Tibial nerve (tissue), 4 donors: Measurements from ENCODE around the gene CAMSAP3. TPM values are rescaled to one million over a fixed set of nuclear protein-coding genes. Genes with fewer than 3 reads are reported as not detected.

ENCODE experiments used
- DNase-seq, 2 donors: peaks; one replicate each; pipeline ENCODE4 v3.0.0-alpha.2; 2019; ENCODE audit warnings: low spot score in 2 of 2
- H3K27ac ChIP-seq, 4 donors: fragments of 200-600 bp; sonication (generic) in 3 of 4; one replicate each; pipeline ENCODE4 v1.5.1; 2017 to 2019; ENCODE audit warnings: mild to moderate bottlenecking in 1 of 4
- H3K27me3 ChIP-seq, 2 donors: fragments of 200-600 bp; sonication (generic) in 1 of 2; one replicate each; pipeline versions ENCODE4 v1.5.1 to v1.6.0; 2017 to 2019
- H3K36me3 ChIP-seq, 3 donors: fragments of 200-600 bp; sonication (generic); one replicate each; pipeline ENCODE4 v1.5.1; 2018 to 2019
- H3K4me1 ChIP-seq, 4 donors: fragments of 200-600 bp; sonication (generic) in 3 of 4; one replicate each; pipeline ENCODE4 v1.5.1; 2017 to 2019
- H3K4me3 ChIP-seq, 4 donors: fragments of 200-600 bp; sonication (generic) in 3 of 4; one replicate each; pipeline ENCODE4 v1.5.1; 2017 to 2019; ENCODE audit warnings: mild to moderate bottlenecking in 1 of 4, moderate library complexity in 1 of 4
- H3K9me3 ChIP-seq, 4 donors: fragments of 200-600 bp; sonication (generic) in 3 of 4; one replicate each; pipeline ENCODE4 v1.5.1; 2017 to 2019
- EP300 ChIP-seq, 2 donors: sonication (generic); formaldehyde crosslinking; IDR thresholded peaks; one replicate each; pipeline ENCODE4 v1.6.1; 2017; ENCODE audit warnings: antibody characterized with exemption in 2 of 2, mild to moderate bottlenecking in 1 of 2
- POLR2A ChIP-seq, 2 donors: fragments of 450-650 bp; IDR thresholded peaks; one replicate each; pipeline ENCODE4 v1.6.1; 2017; ENCODE audit warnings: antibody characterized with exemption in 2 of 2, mild to moderate bottlenecking in 2 of 2, moderate library complexity in 2 of 2
- WGBS, 2 donors: methylation state at CpG; one replicate each; pipeline ENCODE4 v1.1.5; 2018; 5-methylcytosine and 5-hydroxymethylcytosine counted together
- total RNA-seq, 4 donors: library from RNA; depleted of rRNA; stranded (reverse); fragments of >200 nt; gene quantifications; one replicate each; pipeline ENCODE4 v1.1.0, GENCODE V29; 2016
- TF ChIP-seq, protein P1 (sequence below), 5 experiments: fragments of 200-600 bp in 3 of 5; fragments of 450-650 bp in 2 of 5; sonication (generic) in 3 of 5; IDR thresholded peaks; one replicate each; pipeline ENCODE4 v1.5.1; 2016 to 2019; ENCODE audit warnings: antibody characterized with exemption in 5 of 5, mild to moderate bottlenecking in 3 of 5, moderate library complexity in 2 of 5

CAMSAP3 gene
- total RNA-seq, 4 donors from 2014 or later: not detected

DNA sequence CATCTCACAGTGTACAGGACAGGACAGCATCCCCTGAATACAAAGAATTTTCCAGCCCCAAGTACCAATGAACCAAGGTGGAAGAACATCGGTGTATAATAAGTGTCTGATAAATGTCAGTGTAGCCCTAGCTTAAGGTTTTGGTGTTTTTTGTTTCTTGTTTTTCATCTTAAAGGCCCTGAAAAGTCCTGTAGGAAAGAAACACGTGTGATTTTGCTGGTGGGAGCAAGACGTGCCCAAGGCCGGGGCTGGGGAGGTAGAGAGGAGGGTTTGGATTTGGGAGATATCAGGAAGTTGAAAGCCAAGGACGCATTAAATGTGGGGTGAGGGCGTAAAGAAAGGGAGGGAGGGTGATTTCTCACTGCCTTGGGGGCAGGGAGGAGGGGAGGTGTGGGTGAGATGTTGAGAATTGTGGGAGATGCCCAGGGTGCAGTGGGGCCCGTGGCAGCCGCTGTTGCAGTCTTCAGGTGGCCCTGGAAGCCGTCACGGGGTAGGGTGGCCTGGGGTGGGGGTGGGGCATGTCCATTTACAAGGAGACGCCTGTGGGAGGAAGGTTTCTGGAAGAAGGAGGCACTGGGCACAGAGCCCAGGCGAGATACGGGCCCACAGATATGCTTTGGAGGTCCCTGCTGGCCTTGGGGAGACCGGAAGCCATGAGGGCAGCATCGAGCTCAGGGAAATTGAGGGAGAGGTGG is 6.7 kb downstream of the CAMSAP3 start:
- DNase-seq: no peak
- Histone ChIP-seq H3K4me3 (no peak overlapping the region), H3K27me3 (peaks cover 0 to 52% of the 10 kb centered on the region in 2 donors), H3K9me3 (no peaks in the 10 kb centered on the region), H3K4me1 (no peaks in the 10 kb centered on the region), H3K27ac (no peak overlapping the region), H3K36me3 (no peaks in the 10 kb centered on the region)
- no peak for TF ChIP-seq EP300 (IDR thresholded peaks at IDR 0.05)
- TF ChIP-seq, protein P1, sequence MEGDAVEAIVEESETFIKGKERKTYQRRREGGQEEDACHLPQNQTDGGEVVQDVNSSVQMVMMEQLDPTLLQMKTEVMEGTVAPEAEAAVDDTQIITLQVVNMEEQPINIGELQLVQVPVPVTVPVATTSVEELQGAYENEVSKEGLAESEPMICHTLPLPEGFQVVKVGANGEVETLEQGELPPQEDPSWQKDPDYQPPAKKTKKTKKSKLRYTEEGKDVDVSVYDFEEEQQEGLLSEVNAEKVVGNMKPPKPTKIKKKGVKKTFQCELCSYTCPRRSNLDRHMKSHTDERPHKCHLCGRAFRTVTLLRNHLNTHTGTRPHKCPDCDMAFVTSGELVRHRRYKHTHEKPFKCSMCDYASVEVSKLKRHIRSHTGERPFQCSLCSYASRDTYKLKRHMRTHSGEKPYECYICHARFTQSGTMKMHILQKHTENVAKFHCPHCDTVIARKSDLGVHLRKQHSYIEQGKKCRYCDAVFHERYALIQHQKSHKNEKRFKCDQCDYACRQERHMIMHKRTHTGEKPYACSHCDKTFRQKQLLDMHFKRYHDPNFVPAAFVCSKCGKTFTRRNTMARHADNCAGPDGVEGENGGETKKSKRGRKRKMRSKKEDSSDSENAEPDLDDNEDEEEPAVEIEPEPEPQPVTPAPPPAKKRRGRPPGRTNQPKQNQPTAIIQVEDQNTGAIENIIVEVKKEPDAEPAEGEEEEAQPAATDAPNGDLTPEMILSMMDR (IDR thresholded peaks at IDR 0.05): no peak
- no peak for TF ChIP-seq POLR2A (IDR thresholded peaks at IDR 0.05)
- 42 to 47% methylated on average over 15 of the region's 15 CpGs for WGBS, 2 donors

DNA sequence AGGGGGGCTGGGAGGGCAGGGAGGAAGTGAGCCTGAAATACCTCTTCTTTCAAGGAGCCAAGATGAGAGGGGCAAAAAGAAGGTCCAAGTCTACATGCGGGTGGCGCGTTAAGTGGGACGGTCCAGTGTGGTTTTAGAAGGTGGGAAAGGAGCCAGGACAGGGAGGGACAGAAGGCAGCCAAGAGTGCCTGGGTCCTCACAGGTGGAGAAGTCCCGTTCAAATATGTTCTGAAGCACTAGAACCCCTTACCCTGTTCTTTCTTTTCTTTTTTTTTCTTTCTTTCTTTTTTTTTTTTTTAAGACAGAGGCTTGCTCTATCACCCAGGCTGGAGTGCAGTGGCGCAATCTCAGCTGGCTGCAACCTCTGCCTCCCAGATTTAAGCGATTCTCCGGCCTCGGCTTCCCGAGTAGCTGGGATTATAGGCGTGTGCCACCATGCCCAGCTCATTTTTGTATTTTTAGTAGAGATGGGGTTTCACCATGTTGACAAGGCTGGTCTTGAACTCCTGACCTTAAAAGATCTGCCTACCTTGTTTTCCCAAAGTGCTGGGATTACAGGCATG is 7.4 kb downstream of the CAMSAP3 start:
- TF ChIP-seq POLR2A (IDR thresholded peaks at IDR 0.05) (no peak), EP300 (IDR thresholded peaks at IDR 0.05) (no peak)
- TF ChIP-seq, protein P1 (IDR thresholded peaks at IDR 0.05): no peak
- peaks cover 0 to 46% of the 10 kb centered on the region in 2 donors for H3K27me3 ChIP-seq
- no peaks in the 10 kb centered on the region for H3K9me3 ChIP-seq
- 81 to 84% methylated on average over 11 of the region's 11 CpGs for WGBS, 2 donors
- no peak for DNase-seq
- H3K4me1 ChIP-seq: no peaks in the 10 kb centered on the region
- no peak overlapping the region for H3K27ac ChIP-seq
- no peaks in the 10 kb centered on the region for H3K36me3 ChIP-seq
- H3K4me3 ChIP-seq: no peak overlapping the region

DNA sequence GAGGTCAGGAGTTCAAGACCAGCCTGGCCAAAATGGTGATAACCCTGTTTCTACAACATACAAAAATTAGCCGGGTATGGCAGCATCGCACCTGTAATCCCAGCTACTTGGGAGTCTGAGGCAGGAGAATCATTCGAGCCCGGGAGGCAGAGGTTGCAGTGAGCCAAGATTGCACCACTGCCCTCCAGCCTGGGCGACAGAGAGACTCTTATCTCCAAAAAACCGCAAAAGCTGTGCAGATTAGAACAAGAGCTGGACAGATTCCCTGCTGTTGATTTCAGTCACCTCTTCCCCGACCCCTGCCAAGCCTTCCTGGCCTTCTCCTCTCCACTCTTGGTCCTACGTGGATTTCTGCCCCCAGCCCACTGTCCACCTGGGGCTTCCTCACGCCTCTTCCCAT is 8.3 kb downstream of the CAMSAP3 start:
- no peak for DNase-seq
- no peaks in the 10 kb centered on the region for H3K36me3 ChIP-seq
- no peak overlapping the region for H3K4me3 ChIP-seq
- H3K27me3 ChIP-seq: peaks cover 0 to 36% of the 10 kb centered on the region in 2 donors
- TF ChIP-seq POLR2A (IDR thresholded peaks at IDR 0.05) (no peak), EP300 (IDR thresholded peaks at IDR 0.05) (no peak)
- TF ChIP-seq, protein P1 (IDR thresholded peaks at IDR 0.05): no peak
- no peak overlapping the region for H3K27ac ChIP-seq
- 82% methylated on average over 9 of the region's 9 CpGs for WGBS, 2 donors
- H3K9me3 ChIP-seq: no peaks in the 10 kb centered on the region
- no peaks in the 10 kb centered on the region for H3K4me1 ChIP-seq

DNA sequence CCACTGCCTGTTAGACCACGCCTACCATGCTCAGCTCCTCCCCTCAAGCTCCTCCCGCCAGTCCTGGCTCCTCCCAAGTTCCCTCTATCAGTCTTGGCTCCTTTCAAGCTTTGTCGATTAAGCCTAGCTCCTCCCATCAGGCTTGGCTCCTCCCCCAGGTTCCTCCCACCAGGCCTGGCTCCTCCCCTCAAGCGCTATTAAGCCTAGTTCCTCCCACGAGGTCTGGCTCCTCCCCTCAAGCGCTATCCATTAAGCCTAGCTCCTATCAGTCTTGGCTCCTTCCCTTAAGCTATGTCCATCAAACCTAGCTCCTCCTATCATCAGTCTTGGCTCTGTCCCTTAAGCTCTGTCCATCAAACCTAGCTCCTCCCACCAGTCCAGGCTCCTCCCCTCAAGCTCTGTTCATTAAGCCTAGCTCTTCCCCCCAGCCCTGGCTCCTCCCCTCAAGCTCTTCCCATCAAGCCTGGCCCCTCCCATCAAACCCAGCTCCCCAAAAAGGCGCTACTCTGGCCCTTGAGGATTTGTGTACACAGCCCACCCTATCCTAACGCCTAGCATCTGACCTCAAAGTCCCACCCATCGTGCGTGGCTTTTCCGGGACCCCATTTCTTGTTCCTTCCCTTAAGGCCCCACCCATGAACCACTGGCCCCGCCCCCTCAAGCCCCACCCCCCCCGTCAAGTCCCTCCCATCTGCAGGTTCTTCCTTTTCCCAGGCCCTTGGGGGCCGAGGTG is 10.0 kb downstream of the CAMSAP3 start:
- TF ChIP-seq POLR2A (IDR thresholded peaks at IDR 0.05) (no peak), EP300 (IDR thresholded peaks at IDR 0.05) (no peak)
- TF ChIP-seq, protein P1 (IDR thresholded peaks at IDR 0.05): no peak
- Histone ChIP-seq H3K9me3 (no peaks in the 10 kb centered on the region), H3K27me3 (peaks cover 0 to 35% of the 10 kb centered on the region in 2 donors), H3K36me3 (no peaks in the 10 kb centered on the region), H3K27ac (no peak overlapping the region), H3K4me1 (no peaks in the 10 kb centered on the region), H3K4me3 (no peak overlapping the region)
- WGBS, 2 donors: 72 to 77% methylated on average over 14 of the region's 14 CpGs
- DNase-seq: no peak

DNA sequence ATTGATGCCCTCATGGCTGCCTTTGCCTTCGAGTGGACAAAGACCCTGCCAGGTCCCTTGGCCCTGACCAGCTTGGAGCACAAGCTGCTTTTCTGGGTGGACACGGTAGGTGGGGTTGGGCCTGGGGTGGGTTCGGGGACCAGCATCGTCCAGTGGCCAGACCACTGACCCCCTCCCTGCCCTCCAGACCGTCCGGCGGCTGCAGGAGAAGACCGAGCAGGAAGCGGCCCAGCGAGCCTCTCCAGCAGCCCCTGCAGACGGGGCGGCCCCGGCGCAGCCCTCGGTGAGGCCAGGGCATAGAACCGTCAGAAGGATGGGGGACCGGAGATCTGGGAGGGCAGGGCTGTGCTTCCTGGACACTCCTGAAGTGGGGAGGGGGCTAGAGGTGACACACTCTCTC is 10.6 kb downstream of the CAMSAP3 start:
- WGBS, 2 donors: 63 to 81% methylated on average over 4 to 10 of the region's 17 CpGs
- TF ChIP-seq, protein P1 (IDR thresholded peaks at IDR 0.05): no peak
- TF ChIP-seq EP300 (IDR thresholded peaks at IDR 0.05): no peak
- no peak for TF ChIP-seq POLR2A (IDR thresholded peaks at IDR 0.05)
- Histone ChIP-seq H3K4me1 (no peaks in the 10 kb centered on the region), H3K4me3 (no peak overlapping the region), H3K27me3 (peaks cover 0 to 35% of the 10 kb centered on the region in 2 donors), H3K36me3 (no peaks in the 10 kb centered on the region), H3K27ac (no peak overlapping the region), H3K9me3 (no peaks in the 10 kb centered on the region)
- no peak for DNase-seq
